Activated T-cell treated with anti-CD3 and anti-CD28 coated beads for 24 hours (primary cell): Measurements from ENCODE around the gene CPPED1.
"Not testable (repeated sequence)": the region's sequence is repeated elsewhere in the genome, so short reads cannot be mapped to it uniquely, and the experiment has no call there.

ENCODE experiments used
- DNase-seq: peaks from one replicate; pipeline ENCODE4 v3.0.0-alpha.2; 2020; ENCODE audit warnings: low read depth

The CPPED1 gene

GRCh38 chr16:12766853-12767252 is 36.8 kb downstream of the CPPED1 start:
- no peak for DNase-seq

- DNase-seq, result not testable (repeated sequence)
Measured at GRCh38 chr16:12766208-12766607, 37.5 kb downstream of the CPPED1 start.

- no peak for DNase-seq
Measured at GRCh38 chr16:12764813-12765488, 38.7 kb downstream of the CPPED1 start.

- no peak for DNase-seq
Measured at GRCh38 chr16:12763517-12763916, 40.2 kb downstream of the CPPED1 start.

GRCh38 chr16:12760819-12761611 is 42.7 kb downstream of the CPPED1 start:
- DNase-seq, result no peak

GRCh38 chr16:12758670-12759558 is 44.8 kb downstream of the CPPED1 start:
- no peak for DNase-seq

- DNase-seq, result no peak
Measured at GRCh38 chr16:12758031-12758669, 45.5 kb downstream of the CPPED1 start.

- DNase-seq, result no peak
Measured at GRCh38 chr16:12757546-12757945, 46.1 kb downstream of the CPPED1 start.

GRCh38 chr16:12754824-12755543 is 48.7 kb downstream of the CPPED1 start:
- DNase-seq, result no peak

- no peak for DNase-seq
Measured at GRCh38 chr16:12753203-12754023, 50.3 kb downstream of the CPPED1 start.

- no peak for DNase-seq
Measured at GRCh38 chr16:12752159-12752558, 51.5 kb downstream of the CPPED1 start.

GRCh38 chr16:12750554-12750918 is 53.2 kb downstream of the CPPED1 start:
- no peak for DNase-seq

- no peak for DNase-seq
Measured at GRCh38 chr16:12749076-12749475, 54.6 kb downstream of the CPPED1 start.

GRCh38 chr16:12747827-12748226 is 55.9 kb downstream of the CPPED1 start:
- no peak for DNase-seq

- no peak for DNase-seq
Measured at GRCh38 chr16:12747261-12747660, 56.4 kb downstream of the CPPED1 start.

- no peak for DNase-seq
Measured at GRCh38 chr16:12744860-12745259, 58.8 kb downstream of the CPPED1 start.

GRCh38 chr16:12742741-12743140 is 60.9 kb downstream of the CPPED1 start:
- no peak for DNase-seq

- no peak for DNase-seq
Measured at GRCh38 chr16:12740986-12741610, 62.6 kb downstream of the CPPED1 start.

- DNase-seq, result no peak
Measured at GRCh38 chr16:12739738-12740137, 63.9 kb downstream of the CPPED1 start.

- DNase-seq, result no peak
Measured at GRCh38 chr16:12737563-12737962, 66.1 kb downstream of the CPPED1 start.
